HCT116 (cell line): ENCODE measurements around the gene MOB3C.

ENCODE experiments used
- EGR1 ChIP-seq: IDR thresholded peaks from 2 replicates; pipeline ENCODE4 v1.6.1; 2012; ENCODE audit warnings: low read depth
- EZH2 ChIP-seq: fragments of 200-600 bp; sonication (generic); IDR thresholded peaks from 2 replicates; pipeline ENCODE4 v1.6.1; 2017; ENCODE audit warnings: antibody characterized with exemption, mixed run types
- EZH2phosphoT487 ChIP-seq: fragments of 200-600 bp; IDR thresholded peaks from 2 replicates; pipeline ENCODE4 v1.6.1; 2018; ENCODE audit warnings: antibody characterized with exemption, borderline replicate concordance
- JUND ChIP-seq: IDR thresholded peaks from 2 replicates; pipeline ENCODE4 v1.6.1; 2012
- POLR2A ChIP-seq: IDR thresholded peaks from 2 replicates; pipeline ENCODE4 v1.7.0; 2011; ENCODE audit warnings: borderline replicate concordance; ENCODE audit not compliant: insufficient read depth, insufficient read length; ENCODE audit errors: extremely low read depth
- POLR2AphosphoS5 ChIP-seq: IDR thresholded peaks from 2 replicates; pipeline ENCODE4 v1.6.1; 2011; ENCODE audit warnings: mild to moderate bottlenecking, low read depth, low read length, moderate library complexity
- SP1 ChIP-seq: IDR thresholded peaks from 2 replicates; pipeline ENCODE4 v1.6.1; 2012; ENCODE audit warnings: low read depth
- ZFX ChIP-seq: fragments of 450-650 bp; IDR thresholded peaks from 2 replicates; pipeline ENCODE4 v1.6.1; 2017
- TF ChIP-seq, protein P1 (sequence below), 3 experiments: fragments of 200-600 bp in 1 of 3; sonication (generic) in 1 of 3; IDR thresholded peaks in 2 of 3; conservative IDR thresholded peaks in 1 of 3; 2 replicates each; pipeline ENCODE4 v1.5.1; 2012 to 2017; ENCODE audit warnings: low read depth in 2 of 3, low read length in 2 of 3, antibody characterized with exemption in 1 of 3, borderline replicate concordance in 1 of 3, control low read depth in 1 of 3, mild to moderate bottlenecking in 1 of 3, mixed read lengths in 1 of 3, mixed run types in 1 of 3, moderate library complexity in 1 of 3; ENCODE audit not compliant: insufficient read depth in 1 of 3
- TF ChIP-seq, protein P2 (sequence below): IDR thresholded peaks from 2 replicates; pipeline ENCODE4 v1.6.1; 2012
- TF ChIP-seq, protein P3 (sequence below): IDR thresholded peaks from 2 replicates; pipeline ENCODE4 v1.6.1; 2011; ENCODE audit warnings: mild to moderate bottlenecking, low read length, moderate library complexity; ENCODE audit not compliant: insufficient replicate concordance; ENCODE audit errors: extremely low read depth

DNA sequence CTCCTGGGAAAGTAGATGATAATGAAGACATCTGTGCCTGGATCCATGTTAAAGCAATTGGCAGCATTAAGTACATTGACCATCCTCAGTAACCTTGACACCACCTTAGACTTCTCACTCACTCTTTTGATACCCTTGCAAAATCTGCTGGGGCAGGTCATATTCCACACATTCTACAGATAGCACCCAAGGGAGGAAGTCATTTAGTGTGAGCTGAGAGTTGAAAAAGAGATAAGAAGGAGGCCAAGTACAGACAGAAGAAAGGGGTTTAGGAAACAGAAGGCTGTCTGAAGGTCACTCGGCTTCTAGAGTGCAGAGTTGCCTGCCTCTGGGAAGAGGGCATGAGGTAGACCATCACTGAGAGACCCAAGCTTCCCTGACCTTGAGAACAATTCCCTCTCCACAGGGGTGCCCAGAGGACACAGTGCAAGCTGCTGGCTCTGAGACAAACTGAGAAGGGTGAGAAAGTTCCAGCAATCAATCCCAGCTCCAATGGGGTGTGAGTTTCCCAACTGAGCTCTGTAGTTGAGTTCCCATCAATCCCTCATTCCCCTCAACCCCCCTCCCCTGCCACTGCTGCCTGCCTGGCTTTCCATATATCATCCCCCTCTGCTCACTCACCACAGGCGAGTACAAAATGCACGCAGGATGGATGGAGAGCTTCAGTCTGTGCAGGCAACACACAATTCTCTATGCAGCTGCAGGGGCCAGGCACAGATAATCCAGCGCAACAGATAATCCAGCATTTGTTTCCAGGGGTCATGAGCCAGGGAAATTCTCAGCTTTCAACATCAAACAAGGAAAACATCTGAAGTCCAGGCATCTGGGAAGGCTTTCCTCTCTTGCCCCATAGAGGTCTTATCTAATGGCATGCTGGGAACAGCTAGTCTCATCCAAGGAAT, 7.4 kb upstream of the MOB3C start:
- TF ChIP-seq, protein P1, sequence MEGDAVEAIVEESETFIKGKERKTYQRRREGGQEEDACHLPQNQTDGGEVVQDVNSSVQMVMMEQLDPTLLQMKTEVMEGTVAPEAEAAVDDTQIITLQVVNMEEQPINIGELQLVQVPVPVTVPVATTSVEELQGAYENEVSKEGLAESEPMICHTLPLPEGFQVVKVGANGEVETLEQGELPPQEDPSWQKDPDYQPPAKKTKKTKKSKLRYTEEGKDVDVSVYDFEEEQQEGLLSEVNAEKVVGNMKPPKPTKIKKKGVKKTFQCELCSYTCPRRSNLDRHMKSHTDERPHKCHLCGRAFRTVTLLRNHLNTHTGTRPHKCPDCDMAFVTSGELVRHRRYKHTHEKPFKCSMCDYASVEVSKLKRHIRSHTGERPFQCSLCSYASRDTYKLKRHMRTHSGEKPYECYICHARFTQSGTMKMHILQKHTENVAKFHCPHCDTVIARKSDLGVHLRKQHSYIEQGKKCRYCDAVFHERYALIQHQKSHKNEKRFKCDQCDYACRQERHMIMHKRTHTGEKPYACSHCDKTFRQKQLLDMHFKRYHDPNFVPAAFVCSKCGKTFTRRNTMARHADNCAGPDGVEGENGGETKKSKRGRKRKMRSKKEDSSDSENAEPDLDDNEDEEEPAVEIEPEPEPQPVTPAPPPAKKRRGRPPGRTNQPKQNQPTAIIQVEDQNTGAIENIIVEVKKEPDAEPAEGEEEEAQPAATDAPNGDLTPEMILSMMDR (IDR thresholded peaks at IDR 0.05 in 2 of 3, conservative IDR thresholded peaks at IDR 0.05 in 1 of 3; ENCODE audit: borderline replicate concordance in 1 of 3, insufficient read depth in 1 of 3, low read depth in 2 of 3, low read length in 2 of 3), result no peak
- TF ChIP-seq SP1 (no peak), EZH2 (no peak), EZH2phosphoT487 (no peak), JUND (no peak), POLR2A (no peak), POLR2AphosphoS5 (no peak), ZFX (no peak), EGR1 (no peak)
- TF ChIP-seq, protein P2, sequence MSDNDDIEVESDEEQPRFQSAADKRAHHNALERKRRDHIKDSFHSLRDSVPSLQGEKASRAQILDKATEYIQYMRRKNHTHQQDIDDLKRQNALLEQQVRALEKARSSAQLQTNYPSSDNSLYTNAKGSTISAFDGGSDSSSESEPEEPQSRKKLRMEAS, result no peak
- TF ChIP-seq, protein P3, sequence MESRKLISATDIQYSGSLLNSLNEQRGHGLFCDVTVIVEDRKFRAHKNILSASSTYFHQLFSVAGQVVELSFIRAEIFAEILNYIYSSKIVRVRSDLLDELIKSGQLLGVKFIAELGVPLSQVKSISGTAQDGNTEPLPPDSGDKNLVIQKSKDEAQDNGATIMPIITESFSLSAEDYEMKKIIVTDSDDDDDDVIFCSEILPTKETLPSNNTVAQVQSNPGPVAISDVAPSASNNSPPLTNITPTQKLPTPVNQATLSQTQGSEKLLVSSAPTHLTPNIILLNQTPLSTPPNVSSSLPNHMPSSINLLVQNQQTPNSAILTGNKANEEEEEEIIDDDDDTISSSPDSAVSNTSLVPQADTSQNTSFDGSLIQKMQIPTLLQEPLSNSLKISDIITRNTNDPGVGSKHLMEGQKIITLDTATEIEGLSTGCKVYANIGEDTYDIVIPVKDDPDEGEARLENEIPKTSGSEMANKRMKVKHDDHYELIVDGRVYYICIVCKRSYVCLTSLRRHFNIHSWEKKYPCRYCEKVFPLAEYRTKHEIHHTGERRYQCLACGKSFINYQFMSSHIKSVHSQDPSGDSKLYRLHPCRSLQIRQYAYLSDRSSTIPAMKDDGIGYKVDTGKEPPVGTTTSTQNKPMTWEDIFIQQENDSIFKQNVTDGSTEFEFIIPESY, result no peak
